ENCODE measurements around the gene SYNPO2.

Gene SYNPO2

GRCh38 chr4:118988635-118988972 lies 100.0 kb downstream of the SYNPO2 start:
- no peak for DNase-seq (ENCODE audit: low read depth)
- H3K4me3 ChIP-seq (ENCODE audit: control insufficient read depth, low read depth, low read length) = no peak overlapping the region
- TF ChIP-seq CTCF (conservative IDR thresholded peaks at IDR 0.05; ENCODE audit: control insufficient read depth, insufficient read depth, low read depth, low read length) = no peak

GRCh38 chr4:118989098-118990080 lies 100.7 kb downstream of the SYNPO2 start:
- no peak for TF ChIP-seq CTCF (conservative IDR thresholded peaks at IDR 0.05; ENCODE audit: control insufficient read depth, insufficient read depth, low read depth, low read length)
- no peak overlapping the region for H3K4me3 ChIP-seq (ENCODE audit: control insufficient read depth, low read depth, low read length)
- peak; percentile 92 for DNase-seq (ENCODE audit: low read depth)

- DNase-seq (ENCODE audit: low read depth) = no peak
- no peak for TF ChIP-seq CTCF (conservative IDR thresholded peaks at IDR 0.05; ENCODE audit: control insufficient read depth, insufficient read depth, low read depth, low read length)
- no peak overlapping the region for H3K4me3 ChIP-seq (ENCODE audit: control insufficient read depth, low read depth, low read length)
Observed at GRCh38 chr4:118991686-118992085, 103.0 kb downstream of the SYNPO2 start.

- H3K4me3 ChIP-seq (ENCODE audit: control insufficient read depth, low read depth, low read length) = no peak overlapping the region
- DNase-seq (ENCODE audit: low read depth) = no peak
- TF ChIP-seq CTCF (conservative IDR thresholded peaks at IDR 0.05; ENCODE audit: control insufficient read depth, insufficient read depth, low read depth, low read length) = no peak
Observed at GRCh38 chr4:118992149-118992548, 103.5 kb downstream of the SYNPO2 start.

GRCh38 chr4:118993333-118993732 lies 104.7 kb downstream of the SYNPO2 start:
- no peak for TF ChIP-seq CTCF (conservative IDR thresholded peaks at IDR 0.05; ENCODE audit: control insufficient read depth, insufficient read depth, low read depth, low read length)
- DNase-seq (ENCODE audit: low read depth) = no peak
- no peak overlapping the region for H3K4me3 ChIP-seq (ENCODE audit: control insufficient read depth, low read depth, low read length)

- peak; percentile 41 for DNase-seq (ENCODE audit: low read depth)
- no peak for TF ChIP-seq CTCF (conservative IDR thresholded peaks at IDR 0.05; ENCODE audit: control insufficient read depth, insufficient read depth, low read depth, low read length)
Observed at GRCh38 chr4:118994030-118994429, 105.4 kb downstream of the SYNPO2 start.

More at GRCh38 chr4:118994030-118994429, 105.4 kb downstream of the SYNPO2 start:
- no peak overlapping the region for H3K4me3 ChIP-seq (ENCODE audit: control insufficient read depth, low read depth, low read length)

Data from fibroblast of mammary gland (primary cell).